Smooth muscle cell (in vitro differentiated cells): ENCODE results near the gene MYL10. TPM values are rescaled to one million over a fixed set of nuclear protein-coding genes. Genes with fewer than 3 reads are reported as not detected.

Source experiments
- DNase-seq: peaks from one replicate; lab custom pipeline; 2025; ENCODE audit not compliant: unreplicated experiment; lab: John Stamatoyannopoulos, UW
- H2AFZ ChIP-seq: fragments of 200-600 bp; sonication (generic); 2 replicates; pipeline ENCODE4 v1.6.0; 2016; ENCODE audit warnings: antibody characterized with exemption, low read depth, mild to moderate bottlenecking
- H3F3A ChIP-seq: fragments of 200-600 bp; sonication (generic); 2 replicates; pipeline ENCODE4 v1.6.0; 2017; ENCODE audit warnings: antibody characterized with exemption, low read depth
- H3K27ac ChIP-seq: fragments of 200-600 bp; sonication (generic); 2 replicates; pipeline ENCODE4 v1.5.1; 2016; ENCODE audit warnings: low read depth, mild to moderate bottlenecking
- H3K27me3 ChIP-seq: fragments of 200-600 bp; sonication (generic); 2 replicates; pipeline ENCODE4 v1.6.1; 2016; ENCODE audit warnings: low read depth, mild to moderate bottlenecking
- H3K36me3 ChIP-seq: fragments of 200-600 bp; sonication (generic); 2 replicates; pipeline ENCODE4 v1.5.1; 2016; ENCODE audit warnings: low read depth
- H3K4me1 ChIP-seq: fragments of 200-600 bp; sonication (generic); 2 replicates; pipeline ENCODE4 v1.5.1; 2016; ENCODE audit warnings: low read depth
- H3K4me2 ChIP-seq: fragments of 200-600 bp; sonication (generic); 2 replicates; pipeline ENCODE4 v1.6.0; 2016; ENCODE audit warnings: mild to moderate bottlenecking
- H3K4me3 ChIP-seq: fragments of 200-600 bp; sonication (generic); 2 replicates; pipeline ENCODE4 v1.5.1; 2016; ENCODE audit warnings: mild to moderate bottlenecking
- H3K79me2 ChIP-seq: fragments of 200-600 bp; sonication (generic); 2 replicates; pipeline ENCODE4 v1.6.0; 2016; ENCODE audit warnings: low read depth, mild to moderate bottlenecking
- H3K9ac ChIP-seq: fragments of 200-600 bp; sonication (generic); 2 replicates; pipeline ENCODE4 v1.6.0; 2016; ENCODE audit warnings: low read depth
- H3K9me3 ChIP-seq: fragments of 200-600 bp; sonication (generic); replicated peaks from 2 replicates; pipeline ENCODE4 v1.5.1; 2016; ENCODE audit warnings: low read depth
- H4K20me1 ChIP-seq: fragments of 200-600 bp; sonication (generic); 2 replicates; pipeline ENCODE4 v1.6.0; 2016; ENCODE audit warnings: low read depth
- CTCF ChIP-seq: fragments of 200-600 bp; sonication (generic); IDR thresholded peaks from 2 replicates; pipeline ENCODE4 v1.5.1; 2017; ENCODE audit warnings: borderline replicate concordance, mild to moderate bottlenecking, antibody characterized with exemption; ENCODE audit not compliant: insufficient read depth, poor library complexity, severe bottlenecking
- WGBS: methylation state at CpG from one replicate; pipeline ENCODE4 v1.1.7; 2016; ENCODE audit warnings: low lambda C conversion rate; 5-methylcytosine and 5-hydroxymethylcytosine counted together
- polyA plus RNA-seq: library from polyadenylated mRNA; unstranded; fragments of >200 nt; fragmentation: Nextera tagmentation; extraction: Ambion mirVana; gene quantifications from 2 replicates; pipeline ENCODE4 v1.2.1, GENCODE V29; 2016
- total RNA-seq: library from RNA; depleted of rRNA; stranded (reverse); fragments of >200 nt; gene quantifications from 2 replicates; pipeline ENCODE4 v1.2.3, GENCODE V29; 2014

The MYL10 gene
- total and polyA plus RNA-seq, 2 experiments from 2014 or later = 5.3 to 32.7 TPM

DNA sequence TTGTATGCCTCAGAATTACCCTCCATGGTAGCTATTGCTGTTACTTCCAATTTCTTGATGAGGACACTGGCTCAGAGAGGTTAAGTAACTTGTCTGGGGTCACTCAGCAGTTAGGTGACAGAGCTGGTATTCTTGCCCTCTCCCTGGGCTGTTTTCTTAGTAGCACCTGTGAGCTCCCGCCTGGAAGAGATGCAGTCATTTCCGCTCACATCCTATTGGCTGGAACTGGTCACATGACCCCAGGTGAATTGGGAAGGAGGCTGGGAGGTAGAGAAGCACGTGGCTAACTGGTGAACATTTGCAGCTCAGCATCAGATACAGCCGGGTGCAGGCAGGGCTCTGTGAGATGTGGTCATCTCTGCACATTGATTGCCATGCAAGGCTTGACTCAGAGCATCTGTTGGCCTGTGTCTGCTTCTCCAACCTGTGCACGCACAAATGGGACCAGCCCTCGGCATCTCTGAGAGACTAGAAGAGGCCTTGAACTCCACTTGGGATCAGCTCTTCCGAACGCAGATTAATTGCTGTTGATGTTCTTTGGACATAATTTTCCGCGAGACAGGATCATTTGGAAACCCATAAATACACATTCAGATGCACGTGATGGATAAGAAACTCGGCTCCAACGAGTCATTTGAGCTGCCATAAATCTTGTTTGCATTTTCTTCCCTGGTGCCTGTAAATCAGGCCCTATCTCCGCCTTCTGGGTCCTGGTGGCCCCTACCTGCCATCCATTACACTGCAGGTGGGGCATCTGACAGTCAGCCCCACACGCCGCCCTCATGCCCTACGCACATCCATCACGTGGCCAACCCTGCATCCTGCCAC is 42.8 kb downstream of the MYL10 start:
- Histone ChIP-seq H4K20me1 (no peaks in the 10 kb centered on the region), H3F3A (no peaks in the 10 kb centered on the region), H3K9ac (no peak overlapping the region), H3K79me2 (no peaks in the 10 kb centered on the region), H2AFZ (no peak overlapping the region), H3K27ac (no peak overlapping the region), H3K4me2 (no peak overlapping the region), H3K9me3 (no peaks in the 10 kb centered on the region), H3K36me3 (no peaks in the 10 kb centered on the region), H3K4me3 (no peak overlapping the region), H3K4me1 (peaks cover 5% of the 10 kb centered on the region), H3K27me3 (no peaks in the 10 kb centered on the region)
- no peak for TF ChIP-seq CTCF
- WGBS = 80% methylated on average over 18 of the region's 18 CpGs
- no peak for DNase-seq

- TF ChIP-seq CTCF = no peak
- H3K9me3 ChIP-seq = no peaks in the 10 kb centered on the region
- peaks cover 2% of the 10 kb centered on the region for H3K4me1 ChIP-seq
- no peak overlapping the region for H3K9ac ChIP-seq
- H3K4me3 ChIP-seq = no peak overlapping the region
- no peaks in the 10 kb centered on the region for H3K79me2 ChIP-seq
- no peak overlapping the region for H2AFZ ChIP-seq
- H3K27ac ChIP-seq = no peak overlapping the region
- H3K36me3 ChIP-seq = no peaks in the 10 kb centered on the region
- 100% methylated on average over 3 of the region's 3 CpGs for WGBS
- no peaks in the 10 kb centered on the region for H3K27me3 ChIP-seq
- H4K20me1 ChIP-seq = no peaks in the 10 kb centered on the region
- H3F3A ChIP-seq = peaks cover 4% of the 10 kb centered on the region
- no peak overlapping the region for H3K4me2 ChIP-seq
- no peak for DNase-seq
Observed at GRCh38 chr7:101582971-101583370, 46.1 kb downstream of the MYL10 start.

DNA sequence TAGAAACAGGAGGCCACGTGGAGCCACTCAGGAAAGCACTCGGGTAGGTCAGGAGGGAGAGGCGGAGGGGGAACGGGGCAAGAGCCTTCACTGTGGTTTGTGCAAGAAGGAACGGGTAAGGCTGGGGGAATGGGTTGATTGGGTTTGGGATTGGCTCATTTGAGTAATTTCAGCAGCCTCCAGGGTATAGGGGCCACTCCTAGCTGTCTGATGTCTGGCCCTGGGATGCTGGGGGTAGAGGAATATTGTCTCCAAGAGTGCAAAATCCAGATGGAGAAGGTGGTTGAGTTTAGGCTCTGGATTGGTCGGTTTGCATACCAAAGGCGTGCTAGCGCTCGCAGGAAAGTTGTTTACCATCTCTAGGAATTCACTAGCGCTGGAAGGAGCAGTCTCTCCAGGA is 47.2 kb downstream of the MYL10 start:
- 80% methylated on average over 10 of the region's 10 CpGs for WGBS
- no peak for DNase-seq

More for the DNA sequence above, 47.2 kb downstream of the MYL10 start:
- no peak overlapping the region for H2AFZ ChIP-seq
- peaks cover 7% of the 10 kb centered on the region for H3F3A ChIP-seq
- H3K9me3 ChIP-seq = no peaks in the 10 kb centered on the region
- H3K4me3 ChIP-seq = no peak overlapping the region
- H3K27ac ChIP-seq = no peak overlapping the region
- H3K79me2 ChIP-seq = no peaks in the 10 kb centered on the region
- H3K36me3 ChIP-seq = no peaks in the 10 kb centered on the region
- no peaks in the 10 kb centered on the region for H3K4me1 ChIP-seq
- H4K20me1 ChIP-seq = no peaks in the 10 kb centered on the region
- H3K4me2 ChIP-seq = no peak overlapping the region
- no peaks in the 10 kb centered on the region for H3K27me3 ChIP-seq
- TF ChIP-seq CTCF = no peak
- H3K9ac ChIP-seq = no peak overlapping the region
